WTC11 (cell line): ENCODE data around the gene PPP1R1B. TPM values are rescaled to one million over a fixed set of nuclear protein-coding genes. Genes with fewer than 3 reads are reported as not detected.

Experiments
- ATAC-seq: fragments of 200-7000 bp; cut with Tn5 transposase; 2 replicates; pipeline ENCODE4 v1.10.0; 2021; ENCODE audit warnings: mild to moderate bottlenecking, moderate library complexity
- CTCF ChIA-PET: fragments of 300-600 bp; sonication (Branson Sonifier 250); formaldehyde crosslinking; loops from one replicate; lab custom pipeline; 2021; ENCODE audit warnings: antibody characterized with exemption; lab: Charles Lee
- POLR2A ChIA-PET: fragments of 350-600 bp; sonication (Branson Sonifier 250); formaldehyde crosslinking; loops from one replicate; lab custom pipeline; 2021; ENCODE audit warnings: antibody characterized with exemption; lab: Charles Lee
- DNase-seq: peaks from one replicate; pipeline ENCODE4 v3.0.0; 2021; ENCODE audit warnings: low spot score
- H3K27ac Mint-ChIP-seq: 2 replicates; pipeline ENCODE4 v1.8.0; 2021; ENCODE audit warnings: mixed read lengths
- H3K27me3 Mint-ChIP-seq: 2 replicates; pipeline ENCODE4 v1.8.0; 2021; ENCODE audit warnings: low read depth, mild to moderate bottlenecking, moderate library complexity, mixed read lengths
- H3K36me3 Mint-ChIP-seq: 2 replicates; pipeline ENCODE4 v1.8.0; 2021; ENCODE audit warnings: mixed read lengths
- H3K4me1 Mint-ChIP-seq: 2 replicates; pipeline ENCODE4 v1.8.0; 2022; ENCODE audit warnings: mixed read lengths
- H3K4me3 Mint-ChIP-seq: 2 replicates; pipeline ENCODE4 v1.8.0; 2021; ENCODE audit warnings: mild to moderate bottlenecking, moderate library complexity, mixed read lengths
- H3K9me3 Mint-ChIP-seq: 2 replicates; pipeline ENCODE4 v1.8.0; 2021; ENCODE audit warnings: mixed read lengths
- GABPB1 ChIP-seq: sonication (generic); formaldehyde crosslinking; IDR thresholded peaks from 2 replicates; pipeline ENCODE4 v1.8.1; 2023; ENCODE audit warnings: mild to moderate bottlenecking, missing genetic modification reagents
- NFATC4 ChIP-seq: fragments of 250-450 bp; sonication (Bioruptor Pico); IDR thresholded peaks from 2 replicates; pipeline ENCODE4 v1.9.0; 2021; ENCODE audit warnings: mild to moderate bottlenecking
- SP1 ChIP-seq: sonication (generic); formaldehyde crosslinking; conservative IDR thresholded peaks from 2 replicates; pipeline ENCODE4 v1.8.1; 2022; ENCODE audit warnings: missing genetic modification reagents
- TCF7 ChIP-seq: sonication (generic); formaldehyde crosslinking; IDR thresholded peaks from 2 replicates; pipeline ENCODE4 v1.8.0; 2022; ENCODE audit warnings: mild to moderate bottlenecking, low read depth, missing genetic modification reagents, moderate library complexity
- TP53 ChIP-seq: sonication (generic); formaldehyde crosslinking; IDR thresholded peaks from 2 replicates; pipeline ENCODE4 v1.8.1; 2023; ENCODE audit warnings: mild to moderate bottlenecking, missing genetic modification reagents
- ZBTB21 ChIP-seq: sonication (generic); formaldehyde crosslinking; IDR thresholded peaks from 2 replicates; pipeline ENCODE4 v1.8.1; 2023; ENCODE audit warnings: mild to moderate bottlenecking, missing genetic modification reagents, borderline replicate concordance
- ZNF121 ChIP-seq: sonication (generic); formaldehyde crosslinking; IDR thresholded peaks from 2 replicates; pipeline ENCODE4 v1.8.0; 2023; ENCODE audit warnings: missing genetic modification reagents
- ZNF671 ChIP-seq: fragments of 250-450 bp; sonication (Bioruptor Pico); IDR thresholded peaks from 2 replicates; pipeline ENCODE4 v1.8.0; 2021; ENCODE audit warnings: mild to moderate bottlenecking
- total RNA-seq: library from RNA; stranded (reverse); gene quantifications from 3 replicates; pipeline ENCODE4 v1.2.3, GENCODE V29; 2021
- TF ChIP-seq, protein P1 (sequence below): sonication (generic); formaldehyde crosslinking; IDR thresholded peaks from 2 replicates; pipeline ENCODE4 v1.8.0; 2022; ENCODE audit warnings: mild to moderate bottlenecking, missing genetic modification reagents
- TF ChIP-seq, protein P2 (sequence below): fragments of 200-600 bp; IDR thresholded peaks from 2 replicates; pipeline ENCODE4 v1.8.0; 2022; ENCODE audit warnings: antibody characterized with exemption
- TF ChIP-seq, protein P3 (sequence below): sonication (generic); formaldehyde crosslinking; IDR thresholded peaks from 2 replicates; pipeline ENCODE4 v1.8.0; 2022; ENCODE audit warnings: mild to moderate bottlenecking, missing genetic modification reagents
- TF ChIP-seq, protein P4 (sequence below): sonication (generic); formaldehyde crosslinking; IDR thresholded peaks from 2 replicates; pipeline ENCODE4 v1.8.1; 2023; ENCODE audit warnings: mild to moderate bottlenecking, missing genetic modification reagents, moderate library complexity
- TF ChIP-seq, protein P5 (sequence below): fragments of 250-450 bp; sonication (Bioruptor Pico); IDR thresholded peaks from 2 replicates; pipeline ENCODE4 v1.8.0; 2021; ENCODE audit warnings: mild to moderate bottlenecking
- TF ChIP-seq, protein P6 (sequence below): sonication (generic); formaldehyde crosslinking; IDR thresholded peaks from 2 replicates; pipeline ENCODE4 v1.8.0; 2023; ENCODE audit warnings: mild to moderate bottlenecking, missing genetic modification reagents

The PPP1R1B gene
- total RNA-seq, 1 experiment from 2014 or later, result 20.5 TPM

DNA sequence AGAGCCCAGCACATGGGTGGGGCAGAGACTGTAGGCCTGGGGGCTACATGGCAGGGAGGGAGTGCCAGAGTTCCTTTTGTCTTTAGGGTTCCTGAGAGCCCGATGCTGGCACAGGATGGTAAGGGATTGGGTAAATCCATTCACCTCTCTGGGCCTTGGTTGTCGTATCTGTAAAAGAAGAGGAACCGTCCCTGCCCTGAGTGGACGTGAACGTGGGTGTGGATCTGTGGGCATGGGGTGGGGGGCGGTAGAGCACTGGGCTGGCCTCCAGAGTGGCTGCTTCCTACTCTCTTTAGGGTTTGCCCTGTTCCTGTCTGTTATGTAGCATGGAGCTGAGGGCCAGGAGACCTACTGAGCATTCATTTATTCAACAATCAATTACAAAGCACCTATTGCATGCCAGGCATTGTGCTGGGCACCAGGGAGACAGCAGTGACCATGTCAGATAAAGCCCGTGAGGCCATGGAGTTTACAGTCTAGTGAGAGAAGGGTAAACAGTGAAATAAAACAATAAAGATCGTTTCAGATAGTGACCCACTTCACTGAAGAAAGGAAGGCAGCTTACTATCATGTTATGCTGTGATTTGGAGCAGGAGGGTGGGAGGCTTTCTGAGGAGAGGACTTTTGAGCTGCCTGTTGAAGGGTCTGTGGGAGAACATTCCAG is 25.3 kb downstream of the PPP1R1B start (continued):
- TF ChIP-seq ZBTB21 (CRISPR knock-in tag) (no peak), ZNF671 (CRISPR knock-in tag) (no peak), SP1 (CRISPR knock-in tag) (no peak), TP53 (CRISPR knock-in tag) (no peak), GABPB1 (no peak), NFATC4 (no peak), TCF7 (CRISPR knock-in tag) (no peak)
- TF ChIP-seq, protein P1, sequence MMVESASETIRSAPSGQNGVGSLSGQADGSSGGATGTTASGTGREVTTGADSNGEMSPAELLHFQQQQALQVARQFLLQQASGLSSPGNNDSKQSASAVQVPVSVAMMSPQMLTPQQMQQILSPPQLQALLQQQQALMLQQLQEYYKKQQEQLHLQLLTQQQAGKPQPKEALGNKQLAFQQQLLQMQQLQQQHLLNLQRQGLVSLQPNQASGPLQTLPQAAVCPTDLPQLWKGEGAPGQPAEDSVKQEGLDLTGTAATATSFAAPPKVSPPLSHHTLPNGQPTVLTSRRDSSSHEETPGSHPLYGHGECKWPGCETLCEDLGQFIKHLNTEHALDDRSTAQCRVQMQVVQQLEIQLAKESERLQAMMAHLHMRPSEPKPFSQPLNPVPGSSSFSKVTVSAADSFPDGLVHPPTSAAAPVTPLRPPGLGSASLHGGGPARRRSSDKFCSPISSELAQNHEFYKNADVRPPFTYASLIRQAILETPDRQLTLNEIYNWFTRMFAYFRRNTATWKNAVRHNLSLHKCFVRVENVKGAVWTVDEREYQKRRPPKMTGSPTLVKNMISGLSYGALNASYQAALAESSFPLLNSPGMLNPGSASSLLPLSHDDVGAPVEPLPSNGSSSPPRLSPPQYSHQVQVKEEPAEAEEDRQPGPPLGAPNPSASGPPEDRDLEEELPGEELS (CRISPR knock-in tag), result no peak
- TF ChIP-seq, protein P2, sequence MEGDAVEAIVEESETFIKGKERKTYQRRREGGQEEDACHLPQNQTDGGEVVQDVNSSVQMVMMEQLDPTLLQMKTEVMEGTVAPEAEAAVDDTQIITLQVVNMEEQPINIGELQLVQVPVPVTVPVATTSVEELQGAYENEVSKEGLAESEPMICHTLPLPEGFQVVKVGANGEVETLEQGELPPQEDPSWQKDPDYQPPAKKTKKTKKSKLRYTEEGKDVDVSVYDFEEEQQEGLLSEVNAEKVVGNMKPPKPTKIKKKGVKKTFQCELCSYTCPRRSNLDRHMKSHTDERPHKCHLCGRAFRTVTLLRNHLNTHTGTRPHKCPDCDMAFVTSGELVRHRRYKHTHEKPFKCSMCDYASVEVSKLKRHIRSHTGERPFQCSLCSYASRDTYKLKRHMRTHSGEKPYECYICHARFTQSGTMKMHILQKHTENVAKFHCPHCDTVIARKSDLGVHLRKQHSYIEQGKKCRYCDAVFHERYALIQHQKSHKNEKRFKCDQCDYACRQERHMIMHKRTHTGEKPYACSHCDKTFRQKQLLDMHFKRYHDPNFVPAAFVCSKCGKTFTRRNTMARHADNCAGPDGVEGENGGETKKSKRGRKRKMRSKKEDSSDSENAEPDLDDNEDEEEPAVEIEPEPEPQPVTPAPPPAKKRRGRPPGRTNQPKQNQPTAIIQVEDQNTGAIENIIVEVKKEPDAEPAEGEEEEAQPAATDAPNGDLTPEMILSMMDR, result no peak
- TF ChIP-seq, protein P3, sequence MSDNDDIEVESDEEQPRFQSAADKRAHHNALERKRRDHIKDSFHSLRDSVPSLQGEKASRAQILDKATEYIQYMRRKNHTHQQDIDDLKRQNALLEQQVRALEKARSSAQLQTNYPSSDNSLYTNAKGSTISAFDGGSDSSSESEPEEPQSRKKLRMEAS (CRISPR knock-in tag), result no peak
- TF ChIP-seq, all 79 proteins: peak for 0

DNA sequence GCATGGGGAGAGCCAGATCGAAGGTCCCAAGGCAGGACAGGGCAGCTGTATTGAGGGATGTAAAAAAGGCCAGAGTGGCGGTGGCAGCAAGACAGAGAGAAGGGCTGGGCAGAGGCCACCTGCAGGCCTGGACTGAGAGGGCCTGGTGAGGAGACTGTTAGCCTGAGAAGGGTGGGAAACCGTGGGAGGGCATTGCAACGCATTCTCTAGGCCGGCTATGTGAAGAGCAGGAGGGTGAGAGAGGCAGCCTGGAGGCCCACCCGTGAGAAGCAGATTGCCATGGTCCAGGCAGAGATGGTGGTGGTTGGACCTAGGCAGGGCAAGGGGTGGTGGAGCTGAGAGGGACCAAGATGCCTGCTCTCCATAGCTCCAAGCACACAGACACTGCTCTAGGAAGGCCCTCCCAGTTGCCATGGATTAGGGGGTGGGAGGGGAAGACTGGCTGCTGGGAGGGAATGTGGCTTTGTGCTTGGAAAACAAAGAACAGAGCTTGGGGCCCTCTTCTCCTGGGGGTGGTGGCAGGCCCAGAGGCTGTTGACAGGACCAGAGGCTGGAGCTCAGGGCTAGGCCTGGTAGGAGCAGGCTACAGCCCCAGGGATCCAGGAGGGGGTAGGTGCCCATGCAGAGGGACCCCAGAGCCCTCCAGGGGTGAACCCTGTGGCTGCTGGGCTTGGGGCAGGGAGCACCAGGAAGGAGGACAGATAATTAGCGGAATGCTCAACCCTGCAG is 26.0 kb downstream of the PPP1R1B start:
- ChIA-PET CTCF (interaction anchor here (0.6 to 18.1 kb wide), 19 partner anchors 9 to 105 kb away, joined by 3 to 851 read pairs (median 13); partner anchors contain the start of genes ERBB2, MIEN1, PNMT and PPP1R1B), POLR2A (interaction anchor here (0.5 to 1.1 kb wide), 5 partner anchors 11 to 331 kb away, joined by 3 to 4 read pairs (median 3); partner anchors contain the start of gene ERBB2)
- DNase-seq (peak; percentile 38), ATAC-seq (peak; percentile 82)
- peak; percentile 41; the same call in 1 of the 2 replicates for TF ChIP-seq ZNF121
- TF ChIP-seq, protein P4, sequence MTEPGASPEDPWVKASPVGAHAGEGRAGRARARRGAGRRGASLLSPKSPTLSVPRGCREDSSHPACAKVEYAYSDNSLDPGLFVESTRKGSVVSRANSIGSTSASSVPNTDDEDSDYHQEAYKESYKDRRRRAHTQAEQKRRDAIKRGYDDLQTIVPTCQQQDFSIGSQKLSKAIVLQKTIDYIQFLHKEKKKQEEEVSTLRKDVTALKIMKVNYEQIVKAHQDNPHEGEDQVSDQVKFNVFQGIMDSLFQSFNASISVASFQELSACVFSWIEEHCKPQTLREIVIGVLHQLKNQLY, result no peak
- TF ChIP-seq, protein P5, sequence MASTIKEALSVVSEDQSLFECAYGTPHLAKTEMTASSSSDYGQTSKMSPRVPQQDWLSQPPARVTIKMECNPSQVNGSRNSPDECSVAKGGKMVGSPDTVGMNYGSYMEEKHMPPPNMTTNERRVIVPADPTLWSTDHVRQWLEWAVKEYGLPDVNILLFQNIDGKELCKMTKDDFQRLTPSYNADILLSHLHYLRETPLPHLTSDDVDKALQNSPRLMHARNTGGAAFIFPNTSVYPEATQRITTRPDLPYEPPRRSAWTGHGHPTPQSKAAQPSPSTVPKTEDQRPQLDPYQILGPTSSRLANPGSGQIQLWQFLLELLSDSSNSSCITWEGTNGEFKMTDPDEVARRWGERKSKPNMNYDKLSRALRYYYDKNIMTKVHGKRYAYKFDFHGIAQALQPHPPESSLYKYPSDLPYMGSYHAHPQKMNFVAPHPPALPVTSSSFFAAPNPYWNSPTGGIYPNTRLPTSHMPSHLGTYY, result 0 out of 2 replicates have a peak, but pooled peaks have one; percentile 56
- TF ChIP-seq, protein P6, sequence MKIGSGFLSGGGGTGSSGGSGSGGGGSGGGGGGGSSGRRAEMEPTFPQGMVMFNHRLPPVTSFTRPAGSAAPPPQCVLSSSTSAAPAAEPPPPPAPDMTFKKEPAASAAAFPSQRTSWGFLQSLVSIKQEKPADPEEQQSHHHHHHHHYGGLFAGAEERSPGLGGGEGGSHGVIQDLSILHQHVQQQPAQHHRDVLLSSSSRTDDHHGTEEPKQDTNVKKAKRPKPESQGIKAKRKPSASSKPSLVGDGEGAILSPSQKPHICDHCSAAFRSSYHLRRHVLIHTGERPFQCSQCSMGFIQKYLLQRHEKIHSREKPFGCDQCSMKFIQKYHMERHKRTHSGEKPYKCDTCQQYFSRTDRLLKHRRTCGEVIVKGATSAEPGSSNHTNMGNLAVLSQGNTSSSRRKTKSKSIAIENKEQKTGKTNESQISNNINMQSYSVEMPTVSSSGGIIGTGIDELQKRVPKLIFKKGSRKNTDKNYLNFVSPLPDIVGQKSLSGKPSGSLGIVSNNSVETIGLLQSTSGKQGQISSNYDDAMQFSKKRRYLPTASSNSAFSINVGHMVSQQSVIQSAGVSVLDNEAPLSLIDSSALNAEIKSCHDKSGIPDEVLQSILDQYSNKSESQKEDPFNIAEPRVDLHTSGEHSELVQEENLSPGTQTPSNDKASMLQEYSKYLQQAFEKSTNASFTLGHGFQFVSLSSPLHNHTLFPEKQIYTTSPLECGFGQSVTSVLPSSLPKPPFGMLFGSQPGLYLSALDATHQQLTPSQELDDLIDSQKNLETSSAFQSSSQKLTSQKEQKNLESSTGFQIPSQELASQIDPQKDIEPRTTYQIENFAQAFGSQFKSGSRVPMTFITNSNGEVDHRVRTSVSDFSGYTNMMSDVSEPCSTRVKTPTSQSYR (CRISPR knock-in tag), result 0 out of 2 replicates have a peak, but pooled peaks have one; percentile 14
- H3K4me3 Mint-ChIP-seq, result no peak overlapping the region
- peaks cover 46% of the 10 kb centered on the region for H3K4me1 Mint-ChIP-seq
- H3K27me3 Mint-ChIP-seq, result no peaks in the 10 kb centered on the region; the same call in 1 of the 2 replicates
- H3K36me3 Mint-ChIP-seq, result peaks cover 1% of the 10 kb centered on the region
- H3K27ac Mint-ChIP-seq, result peak overlapping the region; percentile 75
- no peaks in the 10 kb centered on the region for H3K9me3 Mint-ChIP-seq
